Activated B cell treated with CpG ODN at 0.5 μM for 24 hours (primary cell): ENCODE measurements around the gene RCAN3. TPM values are rescaled to one million over a fixed set of nuclear protein-coding genes. Genes with fewer than 3 reads are reported as not detected.

Source experiments
- ATAC-seq: fragments of 200-7000 bp; cut with Tn5 transposase; one replicate; pipeline ENCODE4 v1.10.0; 2021; ENCODE audit warnings: low read depth, mild to moderate bottlenecking, moderate library complexity
- CTCF ChIA-PET: fragments of 350-600 bp; sonication (Branson Sonifier 250); formaldehyde crosslinking; loops from one replicate; lab custom pipeline; 2021; ENCODE audit warnings: antibody characterized with exemption; lab: Charles Lee
- POLR2A ChIA-PET: fragments of 350-600 bp; sonication (Branson Sonifier 250); formaldehyde crosslinking; loops from one replicate; lab custom pipeline; 2021; ENCODE audit warnings: antibody characterized with exemption; lab: Charles Lee
- DNase-seq: peaks from one replicate; pipeline ENCODE4 v3.0.0; 2022
- H3K27ac Mint-ChIP-seq: one replicate; pipeline ENCODE4 v1.8.0; 2020; ENCODE audit warnings: mixed read lengths
- H3K27me3 Mint-ChIP-seq: one replicate; pipeline ENCODE4 v1.8.0; 2021; ENCODE audit warnings: mixed read lengths
- H3K36me3 Mint-ChIP-seq: one replicate; pipeline ENCODE4 v1.8.0; 2021; ENCODE audit warnings: low read depth, mixed read lengths
- H3K4me1 Mint-ChIP-seq: one replicate; pipeline ENCODE4 v1.8.0; 2021; ENCODE audit warnings: mixed read lengths
- H3K4me3 Mint-ChIP-seq: one replicate; pipeline ENCODE4 v1.8.0; 2020; ENCODE audit warnings: mild to moderate bottlenecking, mixed read lengths
- H3K9me3 Mint-ChIP-seq: one replicate; pipeline ENCODE4 v1.8.0; 2020; ENCODE audit warnings: mixed read lengths
- CTCF ChIP-seq: fragments of 200-600 bp; IDR thresholded peaks from one replicate; pipeline ENCODE4 v1.8.0; 2022; ENCODE audit warnings: antibody characterized with exemption, mild to moderate bottlenecking
- intact Hi-C: fragments of 100-400 bp; cut with micrococcal nuclease; formaldehyde crosslinking; loops from one replicate; pipeline ENCODE4 v1.15.1; 2024
- total RNA-seq: library from RNA; stranded (reverse); gene quantifications from 2 replicates; pipeline ENCODE4 v1.2.3, GENCODE V29; 2022

The RCAN3 gene
- total RNA-seq, 1 donor from 2014 or later, result 23.6 TPM

DNA sequence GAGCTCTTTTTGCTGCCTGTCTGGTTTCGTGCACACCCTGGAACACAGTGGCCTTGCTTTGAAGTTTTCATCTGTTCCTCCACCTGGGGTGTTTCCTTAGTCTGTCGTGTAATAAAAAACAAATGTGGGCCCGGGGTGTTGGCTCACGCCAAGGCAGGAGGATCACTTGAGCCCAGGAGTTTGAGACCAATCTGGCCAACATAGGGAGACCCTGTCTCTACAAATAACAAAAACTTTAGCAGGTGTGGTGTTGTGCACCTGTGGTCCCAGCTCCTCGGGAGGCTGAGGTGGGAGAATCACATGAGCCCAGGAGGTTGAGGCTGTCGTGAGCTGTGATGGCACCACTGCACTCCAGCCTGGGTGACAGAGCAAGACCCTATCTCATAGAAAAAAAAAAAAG, 57.7 kb downstream of the RCAN3 start:
- DNase-seq (no peak), ATAC-seq (no peak)
- ChIA-PET POLR2A (no interaction called here), CTCF (no interaction called here)
- Mint-ChIP-seq H3K27me3 (peaks cover 12% of the 10 kb centered on the region), H3K36me3 (no peaks in the 10 kb centered on the region), H3K27ac (no peak overlapping the region), H3K9me3 (no peaks in the 10 kb centered on the region), H3K4me3 (no peak overlapping the region), H3K4me1 (peaks cover 8% of the 10 kb centered on the region)
- TF ChIP-seq CTCF, result no peak
- intact Hi-C loops, result no loop called here

GRCh38 chr1:24562625-24563024, 60.0 kb downstream of the RCAN3 start:
- Mint-ChIP-seq H3K27ac (peak overlapping the region; percentile 30), H3K4me1 (peaks cover 6% of the 10 kb centered on the region), H3K36me3 (no peaks in the 10 kb centered on the region), H3K4me3 (no peak overlapping the region), H3K27me3 (no peaks in the 10 kb centered on the region), H3K9me3 (no peaks in the 10 kb centered on the region)
- ATAC-seq, result no peak
- DNase-seq, result no peak
- POLR2A ChIA-PET, result interaction anchor here (0.6 to 0.7 kb wide), 2 partner anchors 81 to 218 kb away, joined by 3 read pairs; no protein-coding TSS in a partner anchor
- intact Hi-C loops, result no loop called here
- CTCF ChIA-PET, result interaction anchor here (1.6 to 2.4 kb wide), 2 partner anchors 25 to 36 kb away, joined by 3 to 6 read pairs; no protein-coding TSS in a partner anchor
- no peak for TF ChIP-seq CTCF

DNA sequence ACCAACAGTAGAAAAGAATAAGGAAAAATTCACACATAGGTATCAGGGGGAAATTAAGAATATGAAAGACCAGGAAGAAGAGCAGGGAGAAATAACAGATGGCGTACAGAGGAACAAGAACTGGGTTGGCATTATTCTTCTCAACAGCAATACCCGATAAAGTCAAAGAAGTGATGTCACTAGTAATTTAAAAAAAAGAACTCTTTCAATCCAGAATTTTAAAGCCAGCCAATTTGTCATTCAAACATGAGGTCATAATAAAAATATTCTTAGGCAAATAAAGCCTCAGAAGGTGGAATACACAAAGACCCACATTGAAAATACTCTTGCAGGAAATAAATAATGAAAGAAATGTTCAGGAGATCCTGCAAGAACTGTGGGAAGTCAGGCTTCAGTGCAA, 62.1 kb downstream of the RCAN3 start:
- no peaks in the 10 kb centered on the region for H3K36me3 Mint-ChIP-seq
- DNase-seq (no peak), ATAC-seq (no peak)
- H3K4me3 Mint-ChIP-seq, result no peak overlapping the region
- no peaks in the 10 kb centered on the region for H3K9me3 Mint-ChIP-seq
- no peak for TF ChIP-seq CTCF
- CTCF ChIA-PET, result interaction anchor here (1.6 to 2.4 kb wide), 2 partner anchors 24 to 38 kb away, joined by 3 to 6 read pairs; no protein-coding TSS in a partner anchor
- H3K27ac Mint-ChIP-seq, result no peak overlapping the region
- peaks cover 14% of the 10 kb centered on the region for H3K4me1 Mint-ChIP-seq
- no peaks in the 10 kb centered on the region for H3K27me3 Mint-ChIP-seq
- intact Hi-C loops, result no loop called here
- POLR2A ChIA-PET, result interaction anchor here (0.6 to 0.7 kb wide), 2 partner anchors 169 to 361 kb away, joined by 4 to 8 read pairs; no protein-coding TSS in a partner anchor

DNA sequence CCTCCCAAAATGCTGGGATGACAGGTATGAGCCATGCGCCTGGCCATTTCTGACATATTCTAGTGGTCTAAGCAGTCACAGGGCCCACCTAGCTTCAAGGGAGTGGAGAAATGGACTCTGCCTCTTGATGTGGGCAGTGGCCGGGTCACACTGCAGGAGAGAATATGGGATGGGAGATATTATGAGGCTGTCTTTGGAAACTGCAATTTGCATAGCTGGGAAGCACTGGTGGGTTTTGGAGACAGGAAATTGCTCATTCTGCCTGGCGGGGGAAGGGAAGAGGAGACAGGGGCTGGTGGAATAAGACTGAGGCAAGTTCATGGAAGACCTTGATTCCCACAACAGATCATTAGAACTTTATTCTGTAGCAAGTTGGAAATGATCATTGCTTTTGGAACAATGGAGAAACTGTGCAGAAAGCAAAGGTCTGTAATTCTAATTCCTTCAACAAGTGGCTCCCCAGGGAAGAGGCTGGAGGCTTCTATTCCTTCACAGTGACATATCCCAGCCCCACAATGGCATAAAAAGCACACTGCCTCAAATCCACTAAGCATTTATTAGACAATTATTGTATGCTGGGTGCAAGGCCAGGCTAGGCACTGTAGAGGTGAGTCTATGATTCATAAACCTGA, 63.7 kb downstream of the RCAN3 start:
- Mint-ChIP-seq H3K4me3 (no peak overlapping the region), H3K27me3 (no peaks in the 10 kb centered on the region), H3K36me3 (no peaks in the 10 kb centered on the region), H3K4me1 (peaks cover 14% of the 10 kb centered on the region), H3K27ac (no peak overlapping the region), H3K9me3 (no peaks in the 10 kb centered on the region)
- intact Hi-C loops, result no loop called here
- ATAC-seq, result no peak
- no peak for DNase-seq
- ChIA-PET POLR2A (no interaction called here), CTCF (no interaction called here)
- TF ChIP-seq CTCF, result no peak

GRCh38 chr1:24567792-24568388, 65.3 kb downstream of the RCAN3 start:
- no peak overlapping the region for H3K27ac Mint-ChIP-seq
- H3K4me3 Mint-ChIP-seq, result no peak overlapping the region
- H3K27me3 Mint-ChIP-seq, result no peaks in the 10 kb centered on the region
- intact Hi-C loops, result no loop called here
- ATAC-seq, result peak; percentile 28
- ChIA-PET POLR2A (no interaction called here), CTCF (no interaction called here)
- H3K36me3 Mint-ChIP-seq, result no peaks in the 10 kb centered on the region
- H3K4me1 Mint-ChIP-seq, result peaks cover 25% of the 10 kb centered on the region
- TF ChIP-seq CTCF, result no peak
- no peaks in the 10 kb centered on the region for H3K9me3 Mint-ChIP-seq
- DNase-seq, result no peak
